NCI-H82 treated with DMSO at 0.1 percent for 48 hours (cell line): ENCODE measurements around the gene CELA3B.
"Not testable (repeated sequence)": the region's sequence is repeated elsewhere in the genome, so short reads cannot be mapped to it uniquely, and the experiment has no call there.

Experiments
- DNase-seq: peaks from one replicate; lab custom pipeline; 2025; ENCODE audit not compliant: unreplicated experiment; lab: John Stamatoyannopoulos, UW

Gene CELA3B, protein sequence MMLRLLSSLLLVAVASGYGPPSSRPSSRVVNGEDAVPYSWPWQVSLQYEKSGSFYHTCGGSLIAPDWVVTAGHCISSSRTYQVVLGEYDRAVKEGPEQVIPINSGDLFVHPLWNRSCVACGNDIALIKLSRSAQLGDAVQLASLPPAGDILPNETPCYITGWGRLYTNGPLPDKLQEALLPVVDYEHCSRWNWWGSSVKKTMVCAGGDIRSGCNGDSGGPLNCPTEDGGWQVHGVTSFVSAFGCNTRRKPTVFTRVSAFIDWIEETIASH

GRCh38 chr1:21976703-21977239 lies at the start of gene CELA3B:
Gene CELA3B, plus strand, starts transcription at chr1:21977022. Its CDS starts 18 bp downstream, at chr1:21977040.
- DNase-seq = not testable (repeated sequence)

GRCh38 chr1:21927533-21928237 lies 49.1 kb upstream of the CELA3B start:
- no peak for DNase-seq

GRCh38 chr1:21930080-21930571 lies 46.7 kb upstream of the CELA3B start:
- DNase-seq = no peak

DNA sequence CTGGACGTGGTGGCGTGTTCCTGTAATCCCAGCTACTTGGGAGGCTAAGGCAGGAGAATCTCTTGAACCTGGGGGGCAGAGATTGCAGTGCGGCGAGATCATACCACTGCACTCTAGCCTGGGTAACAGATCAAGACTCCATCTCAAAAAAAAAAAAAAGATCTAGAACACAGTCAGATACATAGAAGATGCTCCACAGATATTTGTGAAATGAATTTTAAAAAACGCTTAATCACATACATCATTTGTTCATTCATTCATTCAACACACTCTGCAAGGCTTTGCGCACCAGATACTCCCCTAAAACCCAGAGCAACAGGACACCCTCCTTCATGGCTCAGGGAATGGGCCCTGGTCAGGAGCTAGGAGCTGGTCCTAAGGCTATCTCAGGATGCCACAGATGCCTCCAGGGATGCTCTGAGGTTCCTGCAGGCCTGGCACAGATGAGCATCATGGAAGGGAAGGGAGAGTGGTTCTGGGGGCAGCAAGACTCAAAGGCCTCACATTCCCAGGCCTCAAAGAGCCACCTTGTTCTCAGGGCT lies 46.1 kb upstream of the CELA3B start:
- no peak for DNase-seq

GRCh38 chr1:21931171-21932093 lies 45.4 kb upstream of the CELA3B start:
- DNase-seq = no peak

DNA sequence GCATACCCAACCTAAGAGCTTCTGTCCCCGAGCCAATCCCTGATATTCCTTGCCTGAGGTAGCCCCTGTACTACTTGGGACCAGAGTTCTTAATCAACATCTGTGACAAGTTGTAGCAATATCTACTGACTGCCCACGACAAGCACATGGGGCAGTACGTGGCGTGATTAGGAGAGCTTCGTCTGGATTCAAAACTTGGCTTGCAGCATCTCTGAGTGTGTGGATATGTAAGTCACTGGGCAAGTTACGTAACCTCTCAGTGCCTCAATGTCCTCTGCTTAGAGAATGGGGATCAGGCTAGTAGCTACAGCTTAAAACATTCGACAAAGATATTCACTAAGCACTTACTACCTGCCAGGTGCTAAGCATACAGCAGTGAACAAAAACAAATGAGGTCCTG lies 44.7 kb upstream of the CELA3B start:
- DNase-seq = no peak

DNA sequence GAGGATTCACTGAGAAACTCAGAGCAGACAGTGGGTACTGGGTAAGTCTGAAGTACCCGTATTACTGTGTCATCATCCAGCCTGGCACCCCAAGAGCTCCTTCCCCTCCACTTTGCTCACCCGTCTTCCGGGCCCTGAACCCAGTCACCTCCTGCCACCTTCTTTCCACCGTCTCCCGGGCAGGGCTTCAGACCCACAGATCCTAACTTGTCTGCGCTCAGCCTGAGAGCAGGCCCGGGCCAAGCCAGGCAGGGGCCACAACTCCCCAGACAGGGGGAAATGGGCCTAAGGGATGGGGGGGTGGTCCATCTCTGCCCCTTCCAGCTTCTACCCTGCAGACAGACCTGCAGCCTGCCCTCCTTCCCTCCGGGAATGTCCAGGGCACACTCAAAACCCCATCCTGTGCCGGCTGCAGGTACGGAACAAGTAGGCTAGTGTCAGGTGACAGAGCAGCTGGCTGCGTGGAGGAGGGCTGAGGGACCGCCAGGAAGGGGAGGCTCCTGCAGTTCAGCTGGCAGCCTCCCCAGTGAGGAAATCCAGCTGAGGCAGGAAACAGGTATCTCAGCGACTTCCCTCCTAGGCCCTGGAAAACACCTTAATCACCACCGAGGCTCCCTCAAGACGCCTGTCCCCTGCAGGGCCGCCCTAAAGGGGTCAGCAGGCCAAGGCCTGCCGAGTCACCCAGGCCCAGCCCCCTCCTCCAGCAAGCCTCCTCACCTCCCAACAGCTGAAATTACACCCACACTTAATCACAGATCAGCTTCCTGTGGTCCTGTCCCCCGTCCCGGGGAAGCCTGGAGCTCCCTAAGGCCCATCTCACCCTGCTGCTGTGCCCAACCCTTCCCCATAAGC lies 43.2 kb upstream of the CELA3B start:
- DNase-seq = no peak

GRCh38 chr1:21935393-21935804 lies 41.4 kb upstream of the CELA3B start:
- DNase-seq = no peak

- no peak for DNase-seq
These were observed 40.9 kb upstream of the CELA3B start for GRCh38 chr1:21935891-21936365.

DNA sequence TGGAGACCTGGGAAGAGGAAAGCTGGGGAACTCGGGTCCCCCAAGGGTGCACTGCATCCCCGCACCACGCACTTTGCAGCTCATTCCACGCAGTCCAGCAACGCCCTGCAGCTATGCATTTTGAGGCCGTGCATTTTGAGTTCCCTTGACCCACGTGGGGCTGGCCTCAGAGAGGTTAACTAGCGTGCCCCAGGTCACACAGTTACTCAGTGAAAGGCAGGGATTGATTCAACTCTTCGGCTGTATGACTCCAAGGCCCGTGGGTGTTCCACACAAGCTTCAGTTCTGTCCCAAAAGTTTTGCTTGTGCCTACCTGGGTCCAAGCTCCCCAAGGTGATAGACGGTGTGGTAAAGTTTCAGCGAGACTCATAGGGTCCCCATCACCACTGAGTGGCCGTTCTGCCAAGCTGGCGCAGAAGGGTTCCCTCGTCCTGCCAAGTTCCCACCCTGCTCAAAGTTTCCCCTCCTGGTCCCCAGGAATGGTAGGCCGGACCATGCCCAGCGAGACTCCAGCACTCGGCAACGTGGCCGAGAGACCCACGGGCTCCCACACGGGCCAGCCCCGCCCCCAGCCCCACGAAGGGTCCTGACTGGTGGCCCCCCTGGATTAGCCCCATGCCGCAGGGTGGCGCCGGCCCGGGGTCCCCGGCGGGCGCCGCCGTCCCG lies 40.3 kb upstream of the CELA3B start:
- no peak for DNase-seq

GRCh38 chr1:21937034-21937371 lies 39.8 kb upstream of the CELA3B start, which contains the start of gene HSPG2:
Gene HSPG2, minus strand, starts transcription at chr1:21937310. Its CDS starts 93 bp downstream, at chr1:21937217.
- no peak for DNase-seq

- peak; percentile 53 for DNase-seq
These were observed 39.3 kb upstream of the CELA3B start for GRCh38 chr1:21937372-21938121.

- DNase-seq = no peak
These were observed 37.9 kb upstream of the CELA3B start for GRCh38 chr1:21938732-21939538.

DNA sequence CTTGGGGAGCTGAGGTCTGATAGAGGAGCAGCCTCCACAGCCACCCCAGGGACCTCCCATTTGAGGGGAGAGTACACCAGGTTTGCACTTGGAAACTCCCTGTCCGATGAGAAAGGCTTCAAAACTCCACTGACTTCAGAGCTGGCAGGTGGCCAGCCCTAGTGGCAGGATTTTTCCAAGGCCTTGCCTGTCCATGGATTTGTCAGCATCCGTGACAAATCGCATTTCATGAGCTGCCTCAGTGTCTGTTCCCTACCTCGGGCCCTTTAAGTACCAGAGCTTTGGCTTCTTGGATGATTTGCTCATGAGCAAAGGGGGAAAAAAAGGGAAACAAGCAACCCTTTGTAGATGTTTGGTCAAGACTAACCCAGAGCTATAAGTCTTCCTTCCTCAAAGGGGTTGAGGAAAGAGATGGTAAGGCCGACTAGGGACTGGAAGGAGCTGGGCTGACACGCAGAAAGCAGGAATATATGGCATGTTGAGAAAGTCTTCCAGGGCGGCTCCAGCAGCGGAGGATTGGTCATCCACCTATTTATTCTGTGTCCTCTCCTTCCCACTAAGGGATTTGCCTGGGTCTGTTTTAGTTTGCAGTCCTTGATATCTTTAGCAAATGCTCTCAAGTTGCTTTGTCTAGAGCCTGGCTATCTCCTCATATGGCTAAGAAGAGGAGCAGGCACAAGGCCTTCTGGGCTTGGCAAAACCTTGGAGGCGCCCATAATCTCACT lies 37.0 kb upstream of the CELA3B start:
- DNase-seq = peak; percentile 29

DNA sequence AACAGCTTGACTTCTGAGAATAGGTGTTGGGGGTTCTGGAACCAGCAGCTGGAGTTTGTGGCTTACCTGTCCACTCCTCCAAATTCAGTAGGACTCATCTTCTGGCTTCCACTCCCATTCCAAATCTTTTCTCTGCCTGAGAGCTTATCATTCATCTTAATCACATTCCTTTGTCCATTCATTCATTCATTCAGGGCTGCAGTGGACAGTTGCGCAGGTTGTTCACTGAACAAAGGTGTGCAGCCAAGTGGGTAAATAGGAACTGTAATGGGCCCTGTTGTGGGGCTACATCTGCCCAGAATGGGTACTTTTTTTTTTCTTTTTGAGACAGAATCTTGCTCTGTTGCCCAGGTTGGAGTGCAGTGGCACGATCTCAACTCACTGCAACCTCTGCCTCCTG lies 36.3 kb upstream of the CELA3B start:
- no peak for DNase-seq

- no peak for DNase-seq
These were observed 35.5 kb upstream of the CELA3B start for GRCh38 chr1:21941370-21941769.

DNA sequence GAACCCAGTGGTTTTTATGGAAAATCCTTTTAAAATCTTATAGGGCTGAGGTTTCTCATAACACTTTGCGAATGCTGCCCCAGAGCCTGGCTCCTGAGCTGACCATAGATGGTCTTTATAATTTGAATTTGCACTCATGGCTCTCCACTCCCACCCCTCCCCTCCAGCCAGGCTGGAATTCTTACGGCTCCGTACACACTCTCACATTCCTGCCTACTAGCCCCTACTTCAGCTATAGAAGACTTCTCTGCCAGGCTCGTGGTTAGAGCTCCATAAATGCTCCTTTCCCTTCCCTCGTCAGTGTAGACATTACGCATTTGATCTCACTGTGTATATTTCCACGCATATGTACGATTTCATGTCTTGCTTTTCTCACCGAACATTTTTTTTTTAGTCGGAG lies 34.4 kb upstream of the CELA3B start:
- no peak for DNase-seq
